ENCODE results near the gene GVQW3.

GRCh38 chr11:76444065-76444383 is 62.9 kb downstream of the GVQW3 start:
- no peak for TF ChIP-seq GATA3 (IDR thresholded peaks at IDR 0.05; ENCODE audit: low read depth, low read length)
- TF ChIP-seq GATA2 (IDR thresholded peaks at IDR 0.05; ENCODE audit: low read depth, low read length), result no peak

All from SH-SY5Y (cell line).